LNCaP clone FGC (cell line): ENCODE data around the gene FLYWCH1.

Source experiments
- DNase-seq: peaks from one replicate; pipeline ENCODE4 v3.0.0-alpha.2; 2011; ENCODE audit warnings: low read depth
- H3K4me3 ChIP-seq: 2 replicates; pipeline ENCODE4 v1.5.1; 2011; ENCODE audit warnings: mild to moderate bottlenecking, low read depth, low read length, control low read depth
- TF ChIP-seq, protein P1 (sequence below): IDR thresholded peaks from 2 replicates; pipeline ENCODE4 v1.5.1; 2012; ENCODE audit warnings: mild to moderate bottlenecking; ENCODE audit not compliant: control insufficient read depth, insufficient read depth; ENCODE audit errors: extremely low read depth

Gene FLYWCH1, protein sequence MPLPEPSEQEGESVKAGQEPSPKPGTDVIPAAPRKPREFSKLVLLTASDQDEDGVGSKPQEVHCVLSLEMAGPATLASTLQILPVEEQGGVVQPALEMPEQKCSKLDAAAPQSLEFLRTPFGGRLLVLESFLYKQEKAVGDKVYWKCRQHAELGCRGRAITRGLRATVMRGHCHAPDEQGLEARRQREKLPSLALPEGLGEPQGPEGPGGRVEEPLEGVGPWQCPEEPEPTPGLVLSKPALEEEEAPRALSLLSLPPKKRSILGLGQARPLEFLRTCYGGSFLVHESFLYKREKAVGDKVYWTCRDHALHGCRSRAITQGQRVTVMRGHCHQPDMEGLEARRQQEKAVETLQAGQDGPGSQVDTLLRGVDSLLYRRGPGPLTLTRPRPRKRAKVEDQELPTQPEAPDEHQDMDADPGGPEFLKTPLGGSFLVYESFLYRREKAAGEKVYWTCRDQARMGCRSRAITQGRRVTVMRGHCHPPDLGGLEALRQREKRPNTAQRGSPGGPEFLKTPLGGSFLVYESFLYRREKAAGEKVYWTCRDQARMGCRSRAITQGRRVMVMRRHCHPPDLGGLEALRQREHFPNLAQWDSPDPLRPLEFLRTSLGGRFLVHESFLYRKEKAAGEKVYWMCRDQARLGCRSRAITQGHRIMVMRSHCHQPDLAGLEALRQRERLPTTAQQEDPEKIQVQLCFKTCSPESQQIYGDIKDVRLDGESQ

DNA sequence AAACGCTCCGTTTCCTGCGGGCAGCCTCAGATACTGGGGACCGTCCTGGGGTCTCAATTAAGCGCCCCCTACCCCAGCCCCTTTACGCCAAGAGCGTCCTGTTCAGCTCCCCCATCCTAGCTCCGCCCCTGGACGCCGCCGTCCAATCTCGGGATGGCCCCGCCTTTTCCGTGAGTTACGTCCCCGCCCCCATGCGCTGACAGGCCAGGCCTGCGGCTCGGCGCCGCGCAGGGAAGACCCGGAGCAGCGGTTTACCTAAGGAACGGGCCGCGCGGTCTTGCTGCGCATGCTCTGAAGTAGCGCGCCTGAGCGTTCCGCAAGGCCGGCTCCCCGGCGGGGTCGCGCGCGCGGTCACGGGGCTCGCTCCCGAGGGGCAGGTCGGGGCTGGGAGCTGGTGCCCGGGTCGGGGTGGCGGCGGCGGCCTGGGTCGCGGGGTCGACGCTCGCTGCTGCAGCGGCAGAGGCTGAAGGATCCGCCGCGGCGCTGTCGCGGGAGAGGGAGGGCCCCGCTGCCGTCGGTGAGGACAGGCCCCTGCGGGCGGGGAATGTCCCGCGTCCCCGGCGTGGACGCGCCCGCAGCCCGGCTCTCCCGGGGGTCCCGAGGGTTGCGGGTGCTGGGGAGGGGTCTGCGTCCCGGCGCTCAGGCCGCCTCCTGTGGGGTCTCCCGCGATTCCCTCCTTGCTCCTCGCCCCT lies at the start of gene FLYWCH1:
TSS of gene FLYWCH1 (plus strand) at position 294 of the 692 bp plus-strand sequence. CDS start 17,755 bp downstream, outside the sequence.
- TF ChIP-seq, protein P1, sequence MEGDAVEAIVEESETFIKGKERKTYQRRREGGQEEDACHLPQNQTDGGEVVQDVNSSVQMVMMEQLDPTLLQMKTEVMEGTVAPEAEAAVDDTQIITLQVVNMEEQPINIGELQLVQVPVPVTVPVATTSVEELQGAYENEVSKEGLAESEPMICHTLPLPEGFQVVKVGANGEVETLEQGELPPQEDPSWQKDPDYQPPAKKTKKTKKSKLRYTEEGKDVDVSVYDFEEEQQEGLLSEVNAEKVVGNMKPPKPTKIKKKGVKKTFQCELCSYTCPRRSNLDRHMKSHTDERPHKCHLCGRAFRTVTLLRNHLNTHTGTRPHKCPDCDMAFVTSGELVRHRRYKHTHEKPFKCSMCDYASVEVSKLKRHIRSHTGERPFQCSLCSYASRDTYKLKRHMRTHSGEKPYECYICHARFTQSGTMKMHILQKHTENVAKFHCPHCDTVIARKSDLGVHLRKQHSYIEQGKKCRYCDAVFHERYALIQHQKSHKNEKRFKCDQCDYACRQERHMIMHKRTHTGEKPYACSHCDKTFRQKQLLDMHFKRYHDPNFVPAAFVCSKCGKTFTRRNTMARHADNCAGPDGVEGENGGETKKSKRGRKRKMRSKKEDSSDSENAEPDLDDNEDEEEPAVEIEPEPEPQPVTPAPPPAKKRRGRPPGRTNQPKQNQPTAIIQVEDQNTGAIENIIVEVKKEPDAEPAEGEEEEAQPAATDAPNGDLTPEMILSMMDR = no peak
- H3K4me3 ChIP-seq = peak within 1 kb of the TSS; percentile 79
- DNase-seq = peak; percentile 88

DNA sequence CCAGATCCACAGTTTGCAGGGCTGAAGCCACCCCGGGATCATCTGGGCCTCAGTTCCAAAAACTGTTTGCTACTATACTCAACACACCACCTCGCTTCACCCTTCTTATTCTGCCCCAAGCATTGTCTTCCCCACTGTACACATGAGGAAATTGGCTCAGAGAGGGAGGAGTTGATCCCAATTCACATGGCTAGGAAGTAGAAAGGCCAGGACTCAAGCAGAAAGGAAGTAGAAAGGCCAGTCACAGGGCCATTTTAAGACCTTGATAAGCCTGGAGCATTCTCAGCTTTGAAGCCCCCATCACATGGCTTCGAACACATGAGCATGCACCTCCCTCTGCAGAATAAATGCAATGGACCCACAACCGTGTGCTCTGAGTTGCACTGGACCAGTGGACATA lies 46.1 kb upstream of the FLYWCH1 start:
- no peak for DNase-seq
- no peak overlapping the region for H3K4me3 ChIP-seq
- TF ChIP-seq, protein P1 = no peak

DNA sequence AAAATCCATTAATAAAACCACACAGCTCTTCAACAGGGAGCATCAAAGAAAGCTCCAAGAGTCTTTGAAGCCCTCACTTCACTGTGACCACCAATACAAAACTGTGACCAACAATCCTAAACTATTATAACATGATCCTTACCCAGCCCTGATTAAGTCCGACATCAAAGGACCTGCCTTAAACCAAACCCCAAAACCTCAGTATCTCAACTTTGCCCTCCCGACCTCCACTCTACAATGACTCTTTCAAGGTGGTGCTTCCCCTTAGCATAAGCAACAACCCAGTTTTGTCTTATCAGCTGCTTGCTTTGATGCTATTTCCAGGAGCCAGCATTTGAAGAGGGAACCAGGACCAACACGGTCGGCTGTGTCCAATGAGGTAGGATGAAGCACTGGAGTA lies 45.3 kb upstream of the FLYWCH1 start:
- TF ChIP-seq, protein P1 = no peak
- H3K4me3 ChIP-seq = no peak overlapping the region
- no peak for DNase-seq

DNA sequence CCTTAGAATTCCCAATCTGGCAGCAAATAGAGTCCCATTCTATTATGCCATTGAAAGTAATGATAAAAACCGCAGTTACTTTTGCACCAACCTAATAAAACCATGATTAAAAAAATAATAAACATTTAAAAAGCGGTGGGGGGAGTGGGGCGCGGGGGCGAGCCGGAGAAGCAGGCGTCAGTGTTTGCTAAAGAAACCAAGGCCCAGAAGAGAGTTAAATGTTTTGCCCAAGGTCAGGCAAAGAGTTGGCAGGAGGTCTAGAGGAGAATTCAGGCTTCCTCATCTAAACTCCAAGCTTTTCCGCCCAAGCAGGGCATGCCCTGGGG lies 44.1 kb upstream of the FLYWCH1 start:
- H3K4me3 ChIP-seq = peak overlapping the region; percentile 65
- no peak for DNase-seq

DNA sequence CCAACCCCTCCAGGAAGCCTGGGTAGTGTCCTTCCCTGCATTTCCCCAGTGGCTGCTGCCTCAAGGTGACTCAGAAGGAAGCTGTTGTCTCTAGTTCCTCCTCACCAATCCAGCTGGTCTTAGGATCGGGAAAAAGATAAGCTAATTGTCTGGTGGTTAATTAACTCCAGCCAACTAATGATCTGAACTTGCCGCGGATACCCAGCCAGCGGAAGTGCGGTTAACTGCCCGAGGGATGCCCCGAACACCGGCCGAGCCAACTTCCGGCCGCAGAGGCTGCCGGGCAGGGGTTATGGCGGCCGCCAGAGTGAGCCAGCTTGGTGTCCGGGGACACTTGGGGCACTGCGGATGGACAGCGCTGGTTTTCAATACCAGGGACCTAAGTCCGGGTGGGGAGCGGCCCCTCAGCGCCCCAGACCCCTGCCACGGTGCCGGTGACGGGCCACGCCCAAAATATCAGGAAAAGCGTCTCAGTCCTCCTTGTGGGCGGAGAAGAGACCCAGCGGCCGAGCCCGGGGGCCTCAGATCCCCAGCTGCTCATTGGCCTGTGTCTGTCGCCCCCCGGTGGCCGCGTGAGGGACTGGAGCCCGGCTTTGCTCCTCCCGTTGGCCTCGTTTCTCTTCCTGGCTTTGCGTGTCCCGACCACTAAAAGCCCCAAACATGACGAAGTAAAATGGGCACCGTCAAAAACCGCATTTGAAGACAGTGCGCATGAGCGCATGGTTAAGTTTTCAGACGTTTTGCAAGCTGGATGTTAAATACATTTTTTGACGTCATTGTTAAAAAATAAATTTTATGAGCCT lies 43.5 kb upstream of the FLYWCH1 start:
- peak overlapping the region; percentile 65 for H3K4me3 ChIP-seq
- peak; percentile 70 for DNase-seq
- TF ChIP-seq, protein P1 = peak; percentile 88

More for the DNA sequence above, 44.1 kb upstream of the FLYWCH1 start:
- TF ChIP-seq, protein P1 = no peak

DNA sequence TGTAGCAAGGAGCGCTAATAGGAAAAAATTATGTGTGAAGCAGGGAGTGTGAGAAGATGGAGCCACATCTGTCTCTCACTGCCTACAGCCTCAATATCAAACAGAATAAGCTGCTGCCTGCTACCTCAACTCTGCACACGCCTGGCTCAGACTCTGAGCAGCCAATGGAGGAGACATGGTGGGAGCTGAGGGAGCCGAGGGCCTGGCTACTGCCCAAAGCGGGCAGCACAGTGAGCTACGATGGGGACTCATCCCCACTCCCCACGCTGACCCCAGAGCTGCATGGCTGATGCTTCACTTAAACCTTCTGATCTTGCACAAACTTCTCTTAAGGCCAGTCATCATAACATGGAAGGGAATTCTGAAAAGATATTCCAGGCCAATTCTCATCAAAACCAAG lies 39.8 kb upstream of the FLYWCH1 start:
- TF ChIP-seq, protein P1 = no peak
- DNase-seq = no peak
- no peak overlapping the region for H3K4me3 ChIP-seq
